Cardiac fibroblast (primary cell): Measurements from ENCODE around the gene LRPAP1.

ENCODE experiments used
- DNase-seq, 2 donors: peaks; one replicate each; pipeline versions ENCODE4 v3.0.0 to v3.0.0-alpha.2; 2010; ENCODE audit warnings: low read depth in 2 of 2
- H3K4me3 ChIP-seq, 2 donors: replicated peaks in 1 of 2; 1 replicate in 1 of 2; 2 replicates in 1 of 2; pipeline ENCODE4 v1.5.1; 2011; ENCODE audit warnings: low read depth in 2 of 2, low read length in 2 of 2, mild to moderate bottlenecking in 2 of 2, moderate library complexity in 1 of 2
- CTCF ChIP-seq: IDR thresholded peaks from one replicate; pipeline ENCODE4 v1.5.1; 2011; ENCODE audit warnings: low read depth, mild to moderate bottlenecking, low read length, inconsistent platforms

The LRPAP1 gene

GRCh38 chr4:3516061-3516835 lies 16.0 kb downstream of the LRPAP1 start:
- H3K4me3 ChIP-seq = no peak overlapping the region
- TF ChIP-seq CTCF = no peak
- DNase-seq = no peak

GRCh38 chr4:3515646-3516045 lies 16.6 kb downstream of the LRPAP1 start:
- no peak overlapping the region for H3K4me3 ChIP-seq
- no peak for DNase-seq
- TF ChIP-seq CTCF = no peak

- peak; percentile 24 for TF ChIP-seq CTCF
- no peak overlapping the region for H3K4me3 ChIP-seq
- no peak for DNase-seq
Measured at GRCh38 chr4:3514806-3515501, 17.3 kb downstream of the LRPAP1 start.

DNA sequence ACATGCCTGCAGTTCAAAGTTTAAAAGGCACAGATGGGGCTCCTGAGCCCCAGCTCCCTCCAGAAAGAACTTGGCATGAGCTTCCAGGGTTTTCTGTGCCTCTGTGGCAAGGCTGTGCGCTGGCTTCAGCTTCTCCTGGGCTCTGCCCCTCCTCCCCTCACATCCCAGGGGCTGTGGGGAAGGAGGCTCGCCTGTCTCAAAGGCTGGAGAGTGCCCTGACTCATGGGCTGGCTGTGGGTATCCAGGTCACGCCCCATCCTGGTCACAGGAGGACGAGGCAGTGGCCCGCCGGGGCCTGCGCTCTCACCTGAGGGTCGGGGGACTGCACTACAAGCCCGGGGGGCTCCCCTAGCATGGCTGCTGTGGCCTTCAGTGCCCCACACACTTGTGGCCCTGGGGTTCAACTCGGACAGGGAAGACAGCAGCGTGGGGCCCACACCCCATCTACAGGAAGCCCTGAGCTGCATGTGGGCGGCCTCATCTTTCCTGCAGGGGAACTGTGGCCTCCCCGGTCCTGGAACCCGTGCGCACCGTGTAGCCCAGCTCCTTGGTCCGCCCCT lies 17.9 kb downstream of the LRPAP1 start:
- DNase-seq = no peak
- no peak for TF ChIP-seq CTCF
- no peak overlapping the region for H3K4me3 ChIP-seq

DNA sequence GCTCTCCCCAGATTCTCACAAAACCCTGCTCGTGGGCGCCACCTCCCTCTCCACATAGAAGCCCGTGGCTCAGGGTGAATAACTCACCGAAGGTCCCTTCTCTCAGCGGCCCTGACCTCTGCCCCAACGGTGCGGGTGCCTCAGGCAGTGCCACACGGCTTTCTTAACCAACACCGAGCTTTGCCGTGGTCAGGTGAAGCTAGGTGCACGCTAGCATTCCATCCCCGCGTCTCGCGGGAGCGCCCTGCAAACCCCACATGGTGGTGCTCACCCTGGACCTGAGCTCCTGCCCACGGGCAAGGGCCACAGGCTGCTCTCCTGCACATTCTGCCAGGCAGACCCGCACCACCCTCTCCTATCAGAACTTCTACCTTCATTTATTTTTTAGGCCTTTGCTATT lies 18.4 kb downstream of the LRPAP1 start:
- no peak for DNase-seq
- no peak for TF ChIP-seq CTCF
- H3K4me3 ChIP-seq = no peak overlapping the region

DNA sequence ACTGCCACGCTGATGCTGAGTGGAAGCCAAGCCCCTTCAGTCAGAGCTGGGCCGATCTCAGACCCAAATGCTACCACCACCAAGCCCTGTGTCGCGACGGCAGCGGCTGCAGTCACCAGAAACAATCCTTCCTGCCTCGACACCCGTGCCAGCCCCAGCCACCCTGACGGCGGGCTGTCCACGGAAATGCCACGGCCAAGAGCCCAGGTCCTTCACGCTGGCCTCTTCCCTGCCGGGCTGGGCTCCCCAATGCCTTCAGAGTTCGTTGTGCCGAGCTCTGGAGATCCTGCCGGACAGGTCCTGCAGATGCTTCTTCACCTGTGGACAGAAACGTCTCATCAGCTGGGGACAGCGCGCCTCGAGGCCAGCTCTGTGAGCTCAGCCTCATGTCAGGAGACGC lies 19.5 kb downstream of the LRPAP1 start:
- H3K4me3 ChIP-seq = no peak overlapping the region
- no peak for DNase-seq
- TF ChIP-seq CTCF = no peak
